ENCODE data around the gene PMVK.
A peak's percentile ranks its signal among the peaks of the same experiment; 100 is the strongest.

Gene PMVK

DNA sequence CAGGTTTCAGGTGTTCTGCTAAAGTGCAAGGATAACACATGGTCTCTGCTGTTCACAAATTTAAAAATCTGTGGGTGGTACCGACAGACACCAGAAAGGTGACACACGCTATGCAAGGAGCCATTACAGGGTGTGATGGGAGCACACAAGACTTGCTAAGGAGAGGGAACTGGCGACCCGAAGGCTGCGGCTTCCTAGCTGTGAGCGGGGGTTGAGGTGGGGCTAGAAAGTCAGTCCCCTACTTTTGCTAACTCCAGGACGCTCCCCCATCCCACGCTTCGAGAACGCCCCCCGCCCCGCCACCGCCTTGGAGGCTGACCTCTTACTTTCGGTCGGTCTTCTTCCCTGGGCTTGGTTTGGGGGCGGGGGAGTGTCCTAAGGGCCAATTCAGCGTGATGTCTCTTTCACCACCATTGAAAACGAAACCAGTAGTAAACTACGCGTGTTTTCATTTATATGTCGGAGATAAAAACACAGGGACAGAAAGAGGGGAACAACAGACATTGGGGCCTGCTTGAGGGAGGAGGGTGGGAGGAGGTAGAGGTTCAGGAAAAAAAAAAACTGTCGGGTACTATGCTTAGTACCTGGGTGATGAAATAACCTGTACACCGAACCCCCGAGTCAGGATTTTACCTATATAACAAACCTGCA is 39.0 kb upstream of the PMVK start:
- TF ChIP-seq, protein P1, sequence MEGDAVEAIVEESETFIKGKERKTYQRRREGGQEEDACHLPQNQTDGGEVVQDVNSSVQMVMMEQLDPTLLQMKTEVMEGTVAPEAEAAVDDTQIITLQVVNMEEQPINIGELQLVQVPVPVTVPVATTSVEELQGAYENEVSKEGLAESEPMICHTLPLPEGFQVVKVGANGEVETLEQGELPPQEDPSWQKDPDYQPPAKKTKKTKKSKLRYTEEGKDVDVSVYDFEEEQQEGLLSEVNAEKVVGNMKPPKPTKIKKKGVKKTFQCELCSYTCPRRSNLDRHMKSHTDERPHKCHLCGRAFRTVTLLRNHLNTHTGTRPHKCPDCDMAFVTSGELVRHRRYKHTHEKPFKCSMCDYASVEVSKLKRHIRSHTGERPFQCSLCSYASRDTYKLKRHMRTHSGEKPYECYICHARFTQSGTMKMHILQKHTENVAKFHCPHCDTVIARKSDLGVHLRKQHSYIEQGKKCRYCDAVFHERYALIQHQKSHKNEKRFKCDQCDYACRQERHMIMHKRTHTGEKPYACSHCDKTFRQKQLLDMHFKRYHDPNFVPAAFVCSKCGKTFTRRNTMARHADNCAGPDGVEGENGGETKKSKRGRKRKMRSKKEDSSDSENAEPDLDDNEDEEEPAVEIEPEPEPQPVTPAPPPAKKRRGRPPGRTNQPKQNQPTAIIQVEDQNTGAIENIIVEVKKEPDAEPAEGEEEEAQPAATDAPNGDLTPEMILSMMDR (IDR thresholded peaks at IDR 0.05; ENCODE audit: low read depth, low read length) = no peak
- TF ChIP-seq, protein P2, sequence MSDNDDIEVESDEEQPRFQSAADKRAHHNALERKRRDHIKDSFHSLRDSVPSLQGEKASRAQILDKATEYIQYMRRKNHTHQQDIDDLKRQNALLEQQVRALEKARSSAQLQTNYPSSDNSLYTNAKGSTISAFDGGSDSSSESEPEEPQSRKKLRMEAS (IDR thresholded peaks at IDR 0.05; ENCODE audit: low read depth, low read length) = peak; percentile 26; the same call in 1 of the 2 replicates
- 0 out of 2 replicates have a peak, but pooled peaks have one; percentile 7 for TF ChIP-seq MYC (IDR thresholded peaks at IDR 0.05; ENCODE audit: low read depth, low read length)
- TF ChIP-seq POLR2A (IDR thresholded peaks at IDR 0.05; ENCODE audit: extremely low read depth, insufficient read length) = peak; percentile 10
- peak overlapping the region; percentile 95 for H3K4me3 ChIP-seq (ENCODE audit: low read depth, low read length)
- peak; percentile 78 for DNase-seq (ENCODE audit: low read depth)

DNA sequence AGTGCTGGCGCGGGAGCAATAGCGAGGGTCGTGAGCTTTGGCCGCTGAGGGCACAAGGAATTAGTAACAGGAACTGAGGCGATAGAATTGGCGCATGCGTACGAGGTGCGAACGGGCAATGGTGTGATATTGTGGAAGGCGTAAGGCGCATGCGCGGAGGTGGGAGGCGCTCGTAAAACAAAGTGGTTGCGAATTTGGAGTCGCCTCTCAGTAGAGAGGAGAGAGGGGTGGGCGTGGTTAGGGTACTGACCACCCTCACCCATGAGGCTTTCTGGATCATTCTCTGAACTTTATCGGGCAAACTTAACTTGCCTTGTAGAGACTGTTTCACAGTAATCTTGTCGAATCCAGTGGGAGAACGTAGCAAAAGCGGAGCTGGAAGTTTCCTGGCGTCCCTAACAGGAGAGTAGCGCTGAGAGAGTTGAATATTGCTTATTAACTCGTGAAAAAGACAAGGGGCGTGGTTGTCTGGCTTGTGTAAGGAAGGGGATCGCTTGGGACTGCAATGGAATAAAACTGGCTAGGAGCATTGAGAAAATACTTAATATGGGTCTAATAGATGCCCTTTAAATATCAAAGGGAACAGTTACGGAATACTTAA is 38.4 kb upstream of the PMVK start:
- TF ChIP-seq, protein P2 (IDR thresholded peaks at IDR 0.05; ENCODE audit: low read depth, low read length) = peak; percentile 68; the same call in 1 of the 2 replicates
- TF ChIP-seq MYC (IDR thresholded peaks at IDR 0.05; ENCODE audit: low read depth, low read length) (peak; percentile 85), POLR2A (IDR thresholded peaks at IDR 0.05; ENCODE audit: extremely low read depth, insufficient read length) (peak; percentile 82)
- TF ChIP-seq, protein P1 (IDR thresholded peaks at IDR 0.05; ENCODE audit: low read depth, low read length) = no peak
- DNase-seq (ENCODE audit: low read depth) = peak; percentile 96
- H3K4me3 ChIP-seq (ENCODE audit: low read depth, low read length) = peak overlapping the region; percentile 95

DNA sequence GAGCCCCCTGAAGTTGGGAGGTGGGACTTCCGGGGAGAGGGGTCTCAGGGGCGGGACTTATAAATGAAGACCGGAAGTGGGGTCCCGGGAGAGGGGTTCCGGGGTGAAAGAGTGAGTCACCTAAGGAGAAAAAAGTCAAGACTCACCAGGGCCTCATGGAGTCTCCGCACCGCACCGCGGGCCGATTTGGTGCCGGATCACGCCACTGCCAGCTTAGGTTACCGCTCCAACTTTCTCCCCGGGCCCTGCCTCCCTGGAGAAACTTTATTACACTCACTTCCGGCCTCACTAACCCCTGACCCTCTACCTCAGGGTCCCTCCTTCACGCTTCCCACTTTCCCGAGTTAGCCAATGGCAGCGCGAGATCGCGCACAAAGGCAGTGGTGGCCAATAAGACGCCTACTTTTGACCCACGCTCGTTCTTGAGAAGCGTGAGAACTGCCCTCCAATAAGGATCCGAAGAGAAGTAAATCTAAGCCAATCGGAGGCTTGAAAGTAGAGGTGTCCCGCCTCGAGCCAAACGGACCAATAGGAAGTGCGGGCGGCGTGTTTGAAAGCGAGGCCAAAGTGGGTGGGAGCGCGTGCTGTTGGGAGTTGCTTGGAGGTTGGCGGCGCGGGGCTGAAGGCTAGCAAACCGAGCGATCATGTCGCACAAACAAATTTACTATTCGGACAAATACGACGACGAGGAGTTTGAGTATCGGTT is 37.7 kb upstream of the PMVK start, which contains the start of gene CKS1B:
Gene CKS1B (plus strand): TSS at position 580 of the 706 bp plus-strand sequence. CDS start 65 bp downstream, at position 645.
- peak within 1 kb of the TSS; percentile 95 for H3K4me3 ChIP-seq (ENCODE audit: low read depth, low read length)
- DNase-seq (ENCODE audit: low read depth) = peak; percentile 99
- no peak; the same call in none of the 2 replicates for TF ChIP-seq MYC (IDR thresholded peaks at IDR 0.05; ENCODE audit: low read depth, low read length)
- TF ChIP-seq, protein P1 (IDR thresholded peaks at IDR 0.05; ENCODE audit: low read depth, low read length) = no peak
- TF ChIP-seq POLR2A (IDR thresholded peaks at IDR 0.05; ENCODE audit: extremely low read depth, insufficient read length) = no peak
- TF ChIP-seq, protein P2 (IDR thresholded peaks at IDR 0.05; ENCODE audit: low read depth, low read length) = peak; percentile 70; the same call in 1 of the 2 replicates

DNA sequence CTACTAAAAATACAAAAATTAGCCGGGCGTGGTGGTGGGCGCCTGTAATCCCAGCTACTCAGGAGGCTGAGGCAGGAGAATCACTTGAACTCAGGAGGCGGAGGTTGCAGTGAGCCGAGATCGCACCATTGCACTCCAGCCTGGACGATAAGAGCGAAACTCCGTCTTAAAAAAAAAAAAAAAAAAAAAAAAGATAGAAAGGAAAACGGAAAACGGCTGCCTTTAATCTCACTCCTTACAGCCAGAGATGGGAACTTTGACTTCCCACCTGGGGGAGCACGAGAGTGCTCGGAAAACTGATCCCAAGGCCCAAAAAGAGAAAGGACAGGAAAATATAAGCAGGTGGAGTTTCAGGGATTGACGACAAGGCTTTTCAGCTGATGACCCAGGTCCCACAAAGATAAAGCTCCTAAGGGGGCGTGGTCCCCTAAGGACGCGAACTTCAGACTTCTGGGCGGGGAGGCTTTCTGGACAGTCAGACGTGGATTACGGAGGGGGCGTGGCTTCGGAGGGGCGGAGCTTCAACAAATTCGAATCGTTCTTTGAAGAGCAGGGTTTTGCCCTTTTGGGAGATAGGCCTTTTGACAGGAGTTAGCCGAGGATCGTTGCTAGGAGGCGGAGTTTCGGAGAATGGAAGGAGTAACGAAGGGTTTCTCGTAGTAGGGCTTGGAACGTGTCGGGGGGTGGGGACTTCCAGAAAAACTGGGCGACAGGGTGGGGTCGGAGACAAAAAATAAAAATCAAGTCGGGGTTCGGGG is 37.0 kb upstream of the PMVK start:
- DNase-seq (ENCODE audit: low read depth) = peak; percentile 95
- TF ChIP-seq POLR2A (IDR thresholded peaks at IDR 0.05; ENCODE audit: extremely low read depth, insufficient read length) = peak; percentile 20
- TF ChIP-seq, protein P1 (IDR thresholded peaks at IDR 0.05; ENCODE audit: low read depth, low read length) = no peak
- H3K4me3 ChIP-seq (ENCODE audit: low read depth, low read length) = peak overlapping the region; percentile 86

DNA sequence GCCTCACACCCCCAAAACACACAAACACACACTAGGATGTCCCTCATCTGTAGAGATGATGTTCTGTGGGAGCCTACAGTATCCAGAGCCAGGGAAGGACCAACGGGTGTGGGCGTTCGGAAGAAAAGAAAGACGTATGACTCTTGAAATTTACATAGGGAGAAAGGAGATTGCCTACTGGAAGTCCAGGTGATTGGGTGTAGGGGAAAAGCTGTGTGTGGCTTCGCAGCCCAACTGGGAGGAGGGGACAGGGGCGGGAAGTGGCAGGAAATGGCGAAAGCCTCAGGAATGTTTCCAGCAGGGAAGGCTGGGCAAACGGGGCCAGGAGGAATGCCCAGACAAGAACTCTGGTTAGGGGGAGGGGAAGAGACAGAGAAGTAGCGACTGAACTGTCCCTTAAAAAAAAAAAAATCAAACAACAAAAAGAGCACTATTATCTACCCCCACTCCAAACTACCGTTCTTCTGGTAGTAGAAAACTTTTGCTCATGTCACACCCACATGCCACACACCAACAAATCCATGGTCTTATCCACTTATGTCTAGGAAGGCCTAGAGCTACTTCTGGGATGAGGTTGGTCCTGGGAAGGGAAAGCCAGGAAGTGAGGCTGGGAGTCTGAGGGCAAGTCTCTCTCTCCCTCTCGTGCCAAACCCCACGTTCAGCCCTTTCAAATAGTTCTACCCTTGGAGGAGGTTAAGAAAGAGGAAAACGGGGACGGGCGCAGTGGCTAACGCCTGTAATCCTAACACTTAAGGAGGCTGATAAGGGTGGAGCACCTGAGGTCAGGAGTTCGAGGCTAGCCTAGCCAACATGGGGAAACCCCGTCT is 36.2 kb upstream of the PMVK start:
- TF ChIP-seq, protein P2 (IDR thresholded peaks at IDR 0.05; ENCODE audit: low read depth, low read length) = no peak
- TF ChIP-seq, protein P1 (IDR thresholded peaks at IDR 0.05; ENCODE audit: low read depth, low read length) = no peak
- TF ChIP-seq MYC (IDR thresholded peaks at IDR 0.05; ENCODE audit: low read depth, low read length) (no peak), POLR2A (IDR thresholded peaks at IDR 0.05; ENCODE audit: extremely low read depth, insufficient read length) (no peak)
- DNase-seq (ENCODE audit: low read depth) = no peak
- peak overlapping the region; percentile 86 for H3K4me3 ChIP-seq (ENCODE audit: low read depth, low read length)
